Adrenal gland (tissue), 19 donors: ENCODE results near the gene PLEKHO2. TPM values are rescaled to one million over a fixed set of nuclear protein-coding genes. Genes with fewer than 3 reads are reported as not detected.
"Not testable (repeated sequence)": the region's sequence is repeated elsewhere in the genome, so short reads cannot be mapped to it uniquely, and the experiment has no call there.

ENCODE experiments used
- DNase-seq, 7 donors: peaks; one replicate each; pipeline ENCODE4 v3.0.0-alpha.2; 2019 to 2020
- H3K27ac ChIP-seq, 5 donors: fragments of 200-600 bp; sonication (generic) in 4 of 5; 1 replicate in 3 of 5; 2 replicates in 2 of 5; pipeline versions ENCODE4 v1.5.1 to v1.8.0; 2016 to 2020; ENCODE audit warnings: mild to moderate bottlenecking in 1 of 5
- H3K27me3 ChIP-seq: fragments of 200-600 bp; 2 replicates; pipeline ENCODE4 v1.8.0; 2021
- H3K36me3 ChIP-seq, 2 donors: fragments of 200-600 bp; replicated peaks in 1 of 2; 1 replicate in 1 of 2; 2 replicates in 1 of 2; pipeline versions ENCODE4 v1.5.1 to v1.8.0; 2018 to 2022
- H3K4me1 ChIP-seq, 2 donors: fragments of 200-600 bp; replicated peaks in 1 of 2; 1 replicate in 1 of 2; 2 replicates in 1 of 2; pipeline versions ENCODE4 v1.5.1 to v1.8.0; 2018 to 2021
- H3K4me3 ChIP-seq, 4 donors: fragments of 200-600 bp; sonication (generic) in 3 of 4; one replicate each; pipeline ENCODE4 v1.5.1; 2016 to 2018
- H3K9me3 ChIP-seq, 3 donors: fragments of 200-600 bp; sonication (generic) in 1 of 3; replicated peaks in 1 of 3; 1 replicate in 2 of 3; 2 replicates in 1 of 3; pipeline versions ENCODE4 v1.5.1 to v1.8.0; 2016 to 2021
- CTCF ChIP-seq, 6 experiments: fragments of 450-650 bp in 4 of 6; fragments of 200-600 bp in 2 of 6; sonication (generic) in 1 of 6; IDR thresholded peaks; 1 replicate in 5 of 6; 2 replicates in 1 of 6; pipeline versions ENCODE4 v1.5.1 to v1.8.0; 2016 to 2021; ENCODE audit warnings: antibody characterized with exemption in 6 of 6, mild to moderate bottlenecking in 2 of 6, moderate library complexity in 1 of 6
- POLR2A ChIP-seq, 2 donors: fragments of 450-650 bp; IDR thresholded peaks; one replicate each; pipeline ENCODE4 v1.6.1; 2017; ENCODE audit warnings: antibody characterized with exemption in 2 of 2, mild to moderate bottlenecking in 2 of 2, moderate library complexity in 1 of 2
- WGBS, 4 donors: extraction: QIAGEN DNeasy Blood & Tissue Kit in 2 of 4; methylation state at CpG; one replicate each; pipeline versions ENCODE4 v1.1.5 to v1.1.7; 2013 to 2017; 5-methylcytosine and 5-hydroxymethylcytosine counted together
- intact Hi-C, 2 donors: fragments of 100-400 bp; cut with DNase I; formaldehyde crosslinking; loops; one replicate each; pipeline versions ENCODE4 v1.14.1 to v1.15.0; 2022 to 2023
- long read RNA-seq, 10 donors: library from polyadenylated mRNA in 3 of 10; unstranded in 2 of 10; stranded (forward) in 1 of 10; transcript quantifications; one replicate each; pipeline ENCODE4 v2.0.0 and lab custom pipeline, GENCODE V29; 2021 to 2026
- polyA plus RNA-seq, 3 donors: library from polyadenylated mRNA; stranded (reverse); fragments of 200-250 nt in 2 of 3; fragments of 350-450 nt in 1 of 3; fragmentation: Illumina TruSeq in 1 of 3; extraction: RNeasy Lipid Tissue Mini Kit (QIAGEN cat#74804) in 1 of 3; gene quantifications; one replicate each; pipeline ENCODE4 v1.2.3, GENCODE V29; 2013 to 2014
- total RNA-seq, 9 donors: library from RNA; depleted of rRNA in 4 of 9; stranded (reverse); fragments of >200 nt in 4 of 9; fragments of 120-200 nt in 1 of 9; fragmentation: NEBNext Ultra II Directional in 1 of 9; extraction: Animal tissue kit (Norgen Biotek cat#: 25700) in 1 of 9; gene quantifications; one replicate each; pipeline versions ENCODE4 v1.1.0 to v1.2.4, GENCODE V29; 2013 to 2023
- donor health status: healthy with polysubstance abuse.
- donor health status: Bipolar disorder and iron deficiency.
- donor health status: DM: yes; HTN: yes; CAD: no.
- donor health status: DM: no; HTN: no; CAD: no.
- donor health status: DM: no; HTN: no; CAD: no.
- donor health status: DM: yes; HTN: yes; CAD: no.

The PLEKHO2 gene
- total RNA-seq (10 to 100 TPM; 11.7 to 62.9 (median 49.5) TPM), polyA plus RNA-seq (10 to 100 TPM; 20.4 to 49.3 (median 33.7) TPM)
- long read RNA-seq, donor 1, partial matches to known transcripts: 0 of 2 reads
- long read RNA-seq, donor 1, other reads (novel, unspliced or antisense): 0 of 2 reads
- long read RNA-seq, donor 2, partial matches to known transcripts: 0 of 2 reads
- long read RNA-seq, donor 2, other reads (novel, unspliced or antisense): 0 of 2 reads
- long read RNA-seq, donor 3: 0 reads
- long read RNA-seq, donor 4, transcript PLEKHO2-201 (6 exons, 3,720 nt): major isoform, 8 of 8 reads
- long read RNA-seq, donor 4, partial matches to known transcripts: 0 of 8 reads
- long read RNA-seq, donor 4, other reads (novel, unspliced or antisense): 0 of 8 reads
- long read RNA-seq, donor 5, transcript PLEKHO2-201 (6 exons, 3,720 nt): major isoform, 103 of 127 reads
- long read RNA-seq, donor 5, partial matches to known transcripts: 21 of 127 reads
- long read RNA-seq, donor 5, other reads (novel, unspliced or antisense): 2 of 127 reads
- long read RNA-seq, donor 6, partial matches to known transcripts: 11 of 14 reads
- long read RNA-seq, donor 6, other reads (novel, unspliced or antisense): 0 of 14 reads
- long read RNA-seq, donor 7, partial matches to known transcripts: 0 of 1 reads
- long read RNA-seq, donor 7, other reads (novel, unspliced or antisense): 0 of 1 reads
- long read RNA-seq, donor 8, transcript PLEKHO2-201 (6 exons, 3,720 nt): major isoform, 8 of 8 reads
- long read RNA-seq, donor 8, partial matches to known transcripts: 0 of 8 reads
- long read RNA-seq, donor 8, other reads (novel, unspliced or antisense): 0 of 8 reads
- long read RNA-seq, donor 9, partial matches to known transcripts: 0 of 1 reads
- long read RNA-seq, donor 9, other reads (novel, unspliced or antisense): 0 of 1 reads
- long read RNA-seq, donor 10, partial matches to known transcripts: 0 of 4 reads
- long read RNA-seq, donor 10, other reads (novel, unspliced or antisense): 0 of 4 reads

GRCh38 chr15:64841344-64842095, at the start of gene PLEKHO2:
Gene PLEKHO2 (plus strand): TSS chr15:64841915. CDS start chr15:64842017, 102 bp downstream.
- H3K4me3 ChIP-seq: peak within 1 kb of the TSS; percentile 62 to 97 (median 92)
- H3K36me3 ChIP-seq: no peaks in the 10 kb centered on the region
- H3K4me1 ChIP-seq: peaks cover 39 to 44% of the 10 kb centered on the region in 2 donors
- no peaks in the 10 kb centered on the region for H3K9me3 ChIP-seq
- intact Hi-C loops: no loop called here
- H3K27ac ChIP-seq: peak within 1 kb of the TSS; percentile 88 to 97 (median 96)
- DNase-seq: peak; percentile 97 to 99 (median 97)
- H3K27me3 ChIP-seq: no peaks in the 10 kb centered on the region
- TF ChIP-seq POLR2A (IDR thresholded peaks at IDR 0.05) (peak; percentile 79 to 83), CTCF (IDR thresholded peaks at IDR 0.05) (peak in 3 of 6 experiments; percentile 19 to 39 (median 25))
- 0 to 1% (median 0%) methylated on average over 1 to 75 of the region's 75 CpGs for WGBS, 4 donors

DNA sequence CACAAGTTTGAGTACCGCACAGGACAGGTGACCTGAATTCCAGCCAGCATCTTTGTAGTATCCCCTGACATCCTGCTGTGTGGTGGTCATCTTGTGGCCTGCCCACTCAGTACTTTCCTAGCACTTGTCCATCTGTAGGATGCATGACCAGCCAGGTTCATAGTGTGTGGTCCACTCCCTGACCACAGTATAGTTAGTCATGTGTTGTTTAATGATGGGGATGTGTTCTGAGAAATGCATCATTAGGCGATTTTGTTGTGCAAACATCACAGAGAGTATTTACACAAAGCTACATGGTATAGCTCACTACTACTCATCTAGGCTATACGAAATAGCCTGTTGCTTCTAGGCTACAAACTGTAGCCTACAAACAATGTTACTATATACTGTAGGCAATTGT, 49.4 kb upstream of the PLEKHO2 start:
- no peak for TF ChIP-seq CTCF (IDR thresholded peaks at IDR 0.05)
- no peak for TF ChIP-seq POLR2A (IDR thresholded peaks at IDR 0.05)
- Histone ChIP-seq H3K27ac (no peak overlapping the region), H3K27me3 (no peaks in the 10 kb centered on the region), H3K36me3 (no peaks in the 10 kb centered on the region), H3K4me1 (no peaks in the 10 kb centered on the region), H3K4me3 (no peak overlapping the region), H3K9me3 (no peaks in the 10 kb centered on the region)
- 85 to 92% (median 88%) methylated on average over 3 of the region's 3 CpGs for WGBS, 4 donors
- intact Hi-C loops: no loop called here
- DNase-seq: no peak

DNA sequence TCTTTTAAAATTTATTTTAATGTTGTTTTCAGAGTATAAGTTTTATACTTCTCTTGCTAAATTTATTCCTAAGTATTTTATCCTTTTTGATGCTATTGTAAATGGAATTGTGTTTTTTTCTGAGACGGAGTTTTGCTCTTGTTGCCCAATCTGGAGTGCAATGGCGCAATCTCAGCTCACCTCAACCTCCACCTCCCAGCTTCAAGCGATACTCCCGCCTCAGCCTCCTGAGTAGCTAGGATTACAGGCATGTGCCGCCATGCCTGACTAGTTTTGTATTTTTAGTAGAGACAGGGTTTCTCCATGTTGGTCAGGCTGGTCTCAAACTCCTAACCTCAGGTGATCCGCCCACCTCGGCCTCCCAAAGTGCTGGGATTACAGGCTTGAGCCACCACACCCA, 46.4 kb upstream of the PLEKHO2 start:
- H3K36me3 ChIP-seq, DNase-seq: not testable (repeated sequence)

DNA sequence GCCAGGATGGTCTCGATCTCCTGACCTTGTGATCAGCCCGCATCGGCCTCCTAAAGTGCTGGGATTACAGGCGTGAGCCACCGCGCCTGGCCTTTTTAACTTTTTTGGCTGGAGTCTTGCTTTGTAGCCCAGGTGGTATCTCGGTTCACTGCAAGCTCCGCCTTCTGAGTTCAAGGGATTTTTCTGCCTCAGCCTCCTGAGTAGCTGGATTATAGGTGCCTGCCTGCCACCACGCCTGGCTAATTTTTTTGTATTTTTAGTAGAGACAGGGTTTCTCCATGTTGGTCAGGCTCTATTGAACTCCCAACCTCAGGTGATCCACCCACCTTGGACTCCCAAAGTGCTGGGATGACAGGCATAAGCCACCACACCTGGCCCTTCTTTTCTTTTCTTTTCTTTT, 45.8 kb upstream of the PLEKHO2 start:
- H3K27me3 ChIP-seq, DNase-seq, intact Hi-C loops, H3K36me3 ChIP-seq, H3K9me3 ChIP-seq, H3K27ac ChIP-seq, H3K4me3 ChIP-seq, H3K4me1 ChIP-seq: not testable (repeated sequence)
- 86 to 92% (median 91%) methylated on average over 9 of the region's 9 CpGs for WGBS, 4 donors

More for the DNA sequence above, 46.4 kb upstream of the PLEKHO2 start:
- H3K4me3 ChIP-seq, H3K9me3 ChIP-seq, H3K27me3 ChIP-seq, intact Hi-C loops, H3K4me1 ChIP-seq, H3K27ac ChIP-seq: not testable (repeated sequence)
- 78 to 94% (median 91%) methylated on average over 7 of the region's 7 CpGs for WGBS, 4 donors

- intact Hi-C loops, H3K27ac ChIP-seq, H3K4me1 ChIP-seq, H3K4me3 ChIP-seq, H3K36me3 ChIP-seq, DNase-seq, H3K27me3 ChIP-seq, H3K9me3 ChIP-seq: not testable (repeated sequence)
- 80 to 95% (median 94%) methylated on average over 1 to 25 of the region's 29 CpGs; no CpG with 5 or more reads in 1 of the 4 donors for WGBS, 4 donors
Measured at GRCh38 chr15:64798905-64799304, 42.8 kb upstream of the PLEKHO2 start.
